Activated CD8-positive, alpha-beta memory T cell treated with anti-CD3 and anti-CD28 coated beads for 4 hours (primary cell): ENCODE measurements around the gene FBXO33.
"Not testable (repeated sequence)": the region's sequence is repeated elsewhere in the genome, so short reads cannot be mapped to it uniquely, and the experiment has no call there.

Experiments used
- DNase-seq, 2 donors: peaks; one replicate each; pipeline ENCODE4 v3.0.0-alpha.2; 2020; ENCODE audit warnings: low read depth in 2 of 2

FBXO33 gene

GRCh38 chr14:39372656-39373055 lies 59.6 kb downstream of the FBXO33 start:
- no peak for DNase-seq

GRCh38 chr14:39370415-39370814 lies 61.8 kb downstream of the FBXO33 start:
- DNase-seq = no peak

GRCh38 chr14:39369029-39369428 lies 63.2 kb downstream of the FBXO33 start:
- DNase-seq = no peak

- no peak for DNase-seq
These were observed 63.8 kb downstream of the FBXO33 start for GRCh38 chr14:39368261-39368959.

GRCh38 chr14:39367387-39367751 lies 64.9 kb downstream of the FBXO33 start:
- no peak for DNase-seq

GRCh38 chr14:39366460-39367386 lies 65.5 kb downstream of the FBXO33 start:
- no peak for DNase-seq

- no peak for DNase-seq
These were observed 66.9 kb downstream of the FBXO33 start for GRCh38 chr14:39365354-39365753.

- DNase-seq = no peak
These were observed 67.7 kb downstream of the FBXO33 start for GRCh38 chr14:39364509-39364908.

GRCh38 chr14:39361556-39361955 lies 70.7 kb downstream of the FBXO33 start:
- not testable (repeated sequence) for DNase-seq

GRCh38 chr14:39360316-39360715 lies 71.9 kb downstream of the FBXO33 start:
- no peak for DNase-seq

GRCh38 chr14:39359069-39359468 lies 73.2 kb downstream of the FBXO33 start:
- not testable (repeated sequence) for DNase-seq

GRCh38 chr14:39351708-39352107 lies 80.5 kb downstream of the FBXO33 start:
- no peak for DNase-seq

GRCh38 chr14:39350866-39351265 lies 81.4 kb downstream of the FBXO33 start:
- no peak for DNase-seq
